C4-2B (cell line): ENCODE results near the gene TMEM220.

Experiments used
- CTCF ChIP-seq: fragments of 450-650 bp; conservative IDR thresholded peaks from 2 replicates; pipeline ENCODE4 v1.5.1; 2017; ENCODE audit warnings: mild to moderate bottlenecking
- ZFX ChIP-seq: fragments of 450-650 bp; IDR thresholded peaks from 2 replicates; pipeline ENCODE4 v1.6.1; 2017

GRCh38 chr17:10713318-10713717, 16.5 kb downstream of the TMEM220 start:
- TF ChIP-seq CTCF, result no peak
- TF ChIP-seq ZFX, result no peak
